DND-41 (cell line): ENCODE data around the gene STAM.
"Not testable (repeated sequence)": the region's sequence is repeated elsewhere in the genome, so short reads cannot be mapped to it uniquely, and the experiment has no call there.

Experiments
- EZH2 ChIP-seq: IDR thresholded peaks from 3 replicates; pipeline ENCODE4 v1.6.1; 2012; ENCODE audit warnings: borderline replicate concordance, low read depth, mild to moderate bottlenecking, moderate library complexity, low read length, inconsistent platforms; ENCODE audit not compliant: severe bottlenecking
- TF ChIP-seq, protein P1 (sequence below): IDR thresholded peaks from 2 replicates; pipeline ENCODE4 v1.5.1; 2012; ENCODE audit warnings: borderline replicate concordance, low read length, moderate library complexity, mild to moderate bottlenecking; ENCODE audit not compliant: poor library complexity, severe bottlenecking; ENCODE audit errors: extremely low read depth

DNA sequence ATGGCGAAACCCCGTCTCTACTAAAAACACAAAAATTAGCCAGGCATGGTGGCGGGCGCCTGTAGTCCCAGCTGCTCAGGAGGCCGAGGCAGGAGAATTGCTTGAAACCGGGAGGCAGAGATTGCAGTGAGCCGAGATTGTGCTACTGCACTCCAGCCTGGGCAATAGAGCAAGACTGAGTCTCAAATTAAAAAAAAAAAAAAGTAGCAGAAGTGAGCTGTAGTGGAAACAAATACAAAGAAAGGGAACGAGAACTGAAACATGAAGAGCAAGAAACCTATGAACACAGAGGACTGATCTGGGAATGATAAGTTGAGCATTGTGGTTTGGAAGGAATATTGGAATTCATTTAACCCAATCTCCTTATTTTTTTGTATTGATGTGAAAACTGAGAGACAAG is 11.4 kb upstream of the STAM start:
- TF ChIP-seq, protein P1, sequence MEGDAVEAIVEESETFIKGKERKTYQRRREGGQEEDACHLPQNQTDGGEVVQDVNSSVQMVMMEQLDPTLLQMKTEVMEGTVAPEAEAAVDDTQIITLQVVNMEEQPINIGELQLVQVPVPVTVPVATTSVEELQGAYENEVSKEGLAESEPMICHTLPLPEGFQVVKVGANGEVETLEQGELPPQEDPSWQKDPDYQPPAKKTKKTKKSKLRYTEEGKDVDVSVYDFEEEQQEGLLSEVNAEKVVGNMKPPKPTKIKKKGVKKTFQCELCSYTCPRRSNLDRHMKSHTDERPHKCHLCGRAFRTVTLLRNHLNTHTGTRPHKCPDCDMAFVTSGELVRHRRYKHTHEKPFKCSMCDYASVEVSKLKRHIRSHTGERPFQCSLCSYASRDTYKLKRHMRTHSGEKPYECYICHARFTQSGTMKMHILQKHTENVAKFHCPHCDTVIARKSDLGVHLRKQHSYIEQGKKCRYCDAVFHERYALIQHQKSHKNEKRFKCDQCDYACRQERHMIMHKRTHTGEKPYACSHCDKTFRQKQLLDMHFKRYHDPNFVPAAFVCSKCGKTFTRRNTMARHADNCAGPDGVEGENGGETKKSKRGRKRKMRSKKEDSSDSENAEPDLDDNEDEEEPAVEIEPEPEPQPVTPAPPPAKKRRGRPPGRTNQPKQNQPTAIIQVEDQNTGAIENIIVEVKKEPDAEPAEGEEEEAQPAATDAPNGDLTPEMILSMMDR, result not testable (repeated sequence)
- not testable (repeated sequence) for TF ChIP-seq EZH2
